Stimulated activated CD8-positive, alpha-beta memory T cell treated with anti-CD3 and anti-CD28 coated beads, Interleukin-7, amount 100 ng/mL, for 24 hours (primary cell): ENCODE measurements around the gene SELENOO.

Experiments
- DNase-seq: peaks from one replicate; pipeline ENCODE4 v3.0.0-alpha.2; 2020; ENCODE audit warnings: low read depth

SELENOO gene

GRCh38 chr22:50253941-50254340, 53.1 kb downstream of the SELENOO start:
- DNase-seq, result no peak

- no peak for DNase-seq
These were observed 54.3 kb downstream of the SELENOO start for GRCh38 chr22:50255099-50255498.

- no peak for DNase-seq
These were observed 54.8 kb downstream of the SELENOO start for GRCh38 chr22:50255607-50256006.

GRCh38 chr22:50256258-50256862, 55.5 kb downstream of the SELENOO start:
- no peak for DNase-seq

GRCh38 chr22:50257041-50257440, 56.2 kb downstream of the SELENOO start:
- DNase-seq, result no peak

GRCh38 chr22:50257451-50258360, 56.9 kb downstream of the SELENOO start:
- DNase-seq, result no peak

GRCh38 chr22:50258361-50259292, 57.8 kb downstream of the SELENOO start:
- DNase-seq, result no peak

- no peak for DNase-seq
These were observed 58.5 kb downstream of the SELENOO start for GRCh38 chr22:50259302-50259701.

GRCh38 chr22:50260434-50260800, 59.6 kb downstream of the SELENOO start:
- DNase-seq, result no peak

GRCh38 chr22:50260801-50261614, 60.2 kb downstream of the SELENOO start:
- DNase-seq, result no peak

- DNase-seq, result no peak
These were observed 61.0 kb downstream of the SELENOO start, which contains the start of gene MAPK12 for GRCh38 chr22:50261615-50262459. MAPK12 (minus strand) TSS chr22:50261683; CDS start chr22:50261509, 174 bp downstream.

GRCh38 chr22:50262460-50262911, 61.7 kb downstream of the SELENOO start:
- no peak for DNase-seq

GRCh38 chr22:50262973-50263617, 62.3 kb downstream of the SELENOO start:
- DNase-seq, result no peak

GRCh38 chr22:50264104-50264745, 63.4 kb downstream of the SELENOO start:
- no peak for DNase-seq

- no peak for DNase-seq
These were observed 64.3 kb downstream of the SELENOO start for GRCh38 chr22:50264946-50265669.

- DNase-seq, result no peak
These were observed 66.2 kb downstream of the SELENOO start for GRCh38 chr22:50266994-50267393.
